MM.1S (cell line): ENCODE measurements around the gene PXDC1.

ENCODE experiments used
- CTCF ChIP-seq: fragments of 300-600 bp; sonication (generic); IDR thresholded peaks from 2 replicates; pipeline ENCODE4 v1.5.1; 2016; ENCODE audit warnings: antibody characterized with exemption, low read length, mixed read lengths
- EZH2 ChIP-seq: fragments of 300-600 bp; sonication (generic); optimal IDR thresholded peaks from 2 replicates; pipeline ENCODE3; 2017; ENCODE audit warnings: low read depth, mild to moderate bottlenecking, antibody characterized with exemption, low read length, mixed read lengths

GRCh38 chr6:3707751-3708412 is 43.6 kb downstream of the PXDC1 start:
- TF ChIP-seq EZH2 = no peak
- no peak for TF ChIP-seq CTCF
